GM21717 (cell line): ENCODE results near the gene TMEM169.
"Not testable (repeated sequence)": the region's sequence is repeated elsewhere in the genome, so short reads cannot be mapped to it uniquely, and the experiment has no call there.

ENCODE experiments used
- ATAC-seq: cut with Tn5 transposase; IDR thresholded peaks from one replicate; pipeline ENCODE4 v1.9.1; 2021; ENCODE audit warnings: mild to moderate bottlenecking, moderate library complexity; ENCODE audit not compliant: unreplicated experiment

Gene TMEM169

DNA sequence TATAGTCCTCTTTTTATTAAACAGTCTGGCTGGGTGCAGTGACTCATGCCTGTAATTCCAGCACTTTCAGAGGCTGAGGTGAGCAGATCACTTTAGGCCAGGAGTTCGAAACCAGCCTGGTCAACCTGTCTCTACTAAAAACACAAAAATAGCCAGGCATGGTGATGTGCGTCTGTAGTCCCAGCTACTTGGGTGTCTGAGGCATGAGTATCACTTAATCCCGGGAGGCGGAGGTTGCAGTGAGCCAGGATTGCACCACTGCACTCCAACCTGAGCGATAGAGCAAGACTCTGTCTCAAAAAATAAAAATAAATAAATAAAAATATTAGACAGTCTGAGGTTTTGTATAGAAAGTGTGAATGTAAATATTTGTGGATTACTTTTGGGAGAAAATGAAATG, 45.2 kb downstream of the TMEM169 start:
- no peak for ATAC-seq

DNA sequence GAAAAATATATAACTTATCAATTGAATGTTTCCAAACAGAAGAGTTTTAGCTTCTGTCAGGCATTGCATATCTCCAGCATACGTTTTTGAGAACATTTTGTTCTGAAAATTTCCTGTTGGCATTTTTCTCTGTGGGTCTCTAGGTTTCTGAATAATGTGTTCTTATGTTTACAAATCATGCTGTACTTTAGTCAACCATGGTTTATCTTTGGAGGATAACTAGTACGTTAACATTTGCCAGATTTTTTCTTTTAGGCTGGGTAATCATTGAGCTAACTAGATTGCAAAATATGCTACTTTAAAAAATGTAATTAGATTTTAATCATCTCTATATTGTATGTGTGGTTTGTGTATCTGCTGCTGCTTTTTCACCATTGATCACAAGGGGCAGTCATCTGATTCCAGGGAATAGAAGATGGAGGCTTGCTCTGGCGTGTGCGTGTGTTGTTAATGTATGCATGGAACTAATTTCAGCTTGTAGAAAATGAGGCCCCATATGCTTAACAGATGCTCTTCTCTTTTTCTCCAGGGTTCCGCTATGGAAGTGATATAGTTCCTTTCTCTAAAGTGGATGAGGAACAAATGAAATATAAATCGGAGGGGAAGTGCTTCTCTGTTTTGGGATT, 48.7 kb downstream of the TMEM169 start:
- no peak for ATAC-seq

- no peak for ATAC-seq
Measured at GRCh38 chr2:216131175-216131926, 49.6 kb downstream of the TMEM169 start.

DNA sequence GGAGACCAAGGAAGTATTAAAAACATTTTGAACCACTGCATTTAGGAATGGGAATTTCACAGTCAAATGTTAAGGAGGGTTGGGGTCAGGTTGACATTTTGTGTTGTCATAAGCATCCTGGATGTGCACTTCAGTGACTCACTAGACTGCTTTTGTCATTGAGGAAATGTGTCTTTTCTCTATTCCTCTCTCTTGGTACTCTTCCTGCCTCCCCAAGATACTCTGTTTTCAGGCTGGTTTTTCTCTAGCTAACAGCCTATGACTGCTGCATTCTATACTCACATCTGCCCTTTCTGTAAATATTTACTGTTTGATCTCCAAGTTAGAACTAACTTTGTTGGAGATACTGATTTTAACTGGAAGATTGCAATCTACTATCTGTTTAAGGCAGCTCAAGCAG, 50.9 kb downstream of the TMEM169 start:
- no peak for ATAC-seq

DNA sequence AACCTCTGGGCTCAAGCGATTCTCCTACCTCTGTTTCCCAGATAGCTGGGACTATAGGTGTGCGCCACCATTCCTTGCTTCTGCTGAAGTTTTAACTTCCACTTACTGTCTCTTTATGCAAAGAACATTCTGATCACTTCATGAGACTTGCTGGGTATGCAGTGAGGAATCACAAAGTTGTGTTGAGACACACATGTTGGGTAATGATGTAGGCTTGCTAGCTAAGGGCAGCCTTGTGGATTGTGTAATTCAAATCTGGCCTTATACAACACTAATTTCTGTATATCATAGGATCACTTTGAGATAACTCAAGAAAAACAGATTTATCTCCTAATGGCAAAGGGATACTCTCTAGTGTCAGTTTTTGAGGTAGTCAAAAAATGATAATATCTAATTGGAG, 51.7 kb downstream of the TMEM169 start:
- no peak for ATAC-seq

DNA sequence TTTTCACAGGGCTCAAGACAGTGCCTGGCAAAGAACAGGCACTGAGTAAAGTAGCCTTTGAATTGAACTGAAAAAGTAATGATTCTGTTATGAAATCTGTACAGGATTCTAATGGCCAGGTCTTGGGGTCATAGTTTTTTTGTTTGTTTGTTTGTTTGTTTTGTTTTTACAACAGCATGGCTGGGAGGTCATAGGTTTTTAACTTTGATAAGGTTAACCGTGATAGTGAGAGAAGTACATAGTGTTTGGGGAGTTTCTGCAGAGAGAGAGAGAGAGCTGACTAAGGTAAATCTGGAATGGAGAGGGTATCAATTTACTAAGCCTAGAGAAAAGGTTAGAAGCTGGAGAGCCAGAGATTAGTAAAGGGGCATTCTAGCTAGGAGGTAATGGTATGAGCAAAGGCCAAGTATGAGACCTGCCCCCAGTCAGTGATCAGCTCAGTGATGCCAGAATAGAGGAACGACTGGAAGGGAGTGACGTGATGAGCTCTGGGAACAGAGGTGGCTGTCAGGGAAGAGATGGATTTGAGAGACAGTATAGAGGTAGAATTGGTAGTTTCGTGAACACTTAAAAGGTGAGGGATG, 53.3 kb downstream of the TMEM169 start:
- no peak for ATAC-seq

- no peak for ATAC-seq
Measured at GRCh38 chr2:216139884-216140283, 58.2 kb downstream of the TMEM169 start.

DNA sequence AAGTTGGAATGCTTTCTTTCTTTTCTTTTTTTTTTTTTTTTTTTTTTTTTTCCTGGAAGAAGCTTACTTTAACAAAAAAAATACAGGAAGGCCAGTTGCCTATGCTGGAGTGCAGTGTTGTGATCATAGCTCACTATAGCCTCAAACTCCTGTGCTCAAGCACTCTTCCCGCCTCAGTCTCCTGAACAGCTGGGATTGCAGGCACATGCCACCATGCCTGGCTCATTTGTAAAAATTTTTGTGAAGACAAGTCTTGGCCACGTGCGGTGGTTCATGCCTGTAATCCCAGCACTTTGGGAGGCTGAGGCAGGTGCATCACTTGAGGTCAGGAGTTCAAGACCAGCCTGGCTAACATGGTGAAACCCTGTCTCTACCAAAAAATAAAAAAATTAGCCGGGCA, 59.8 kb downstream of the TMEM169 start:
- ATAC-seq, result not testable (repeated sequence)

DNA sequence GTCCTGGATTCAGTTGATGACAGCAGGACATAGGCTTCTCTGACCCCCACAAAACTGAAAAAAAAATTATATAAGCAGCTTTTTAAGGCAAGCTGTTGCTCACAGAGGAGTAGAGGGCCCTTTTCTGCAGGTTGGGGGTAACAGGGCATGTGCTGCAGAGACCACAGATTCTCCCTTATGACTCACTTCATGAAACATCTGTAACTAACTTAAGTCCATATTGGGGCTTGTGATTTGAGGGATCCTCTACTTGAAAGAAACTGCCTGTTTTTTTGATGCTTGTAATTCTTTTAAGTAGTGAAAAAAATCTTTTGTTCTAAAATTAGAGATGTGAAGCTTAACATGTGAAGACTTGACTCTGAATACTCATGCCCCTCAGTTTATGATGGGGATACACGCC, 60.8 kb downstream of the TMEM169 start:
- peak; percentile 99 for ATAC-seq

GRCh38 chr2:216144372-216144771, 62.7 kb downstream of the TMEM169 start:
- no peak for ATAC-seq

GRCh38 chr2:216144857-216145256, 63.1 kb downstream of the TMEM169 start:
- no peak for ATAC-seq

GRCh38 chr2:216146573-216146972, 64.9 kb downstream of the TMEM169 start:
- no peak for ATAC-seq

DNA sequence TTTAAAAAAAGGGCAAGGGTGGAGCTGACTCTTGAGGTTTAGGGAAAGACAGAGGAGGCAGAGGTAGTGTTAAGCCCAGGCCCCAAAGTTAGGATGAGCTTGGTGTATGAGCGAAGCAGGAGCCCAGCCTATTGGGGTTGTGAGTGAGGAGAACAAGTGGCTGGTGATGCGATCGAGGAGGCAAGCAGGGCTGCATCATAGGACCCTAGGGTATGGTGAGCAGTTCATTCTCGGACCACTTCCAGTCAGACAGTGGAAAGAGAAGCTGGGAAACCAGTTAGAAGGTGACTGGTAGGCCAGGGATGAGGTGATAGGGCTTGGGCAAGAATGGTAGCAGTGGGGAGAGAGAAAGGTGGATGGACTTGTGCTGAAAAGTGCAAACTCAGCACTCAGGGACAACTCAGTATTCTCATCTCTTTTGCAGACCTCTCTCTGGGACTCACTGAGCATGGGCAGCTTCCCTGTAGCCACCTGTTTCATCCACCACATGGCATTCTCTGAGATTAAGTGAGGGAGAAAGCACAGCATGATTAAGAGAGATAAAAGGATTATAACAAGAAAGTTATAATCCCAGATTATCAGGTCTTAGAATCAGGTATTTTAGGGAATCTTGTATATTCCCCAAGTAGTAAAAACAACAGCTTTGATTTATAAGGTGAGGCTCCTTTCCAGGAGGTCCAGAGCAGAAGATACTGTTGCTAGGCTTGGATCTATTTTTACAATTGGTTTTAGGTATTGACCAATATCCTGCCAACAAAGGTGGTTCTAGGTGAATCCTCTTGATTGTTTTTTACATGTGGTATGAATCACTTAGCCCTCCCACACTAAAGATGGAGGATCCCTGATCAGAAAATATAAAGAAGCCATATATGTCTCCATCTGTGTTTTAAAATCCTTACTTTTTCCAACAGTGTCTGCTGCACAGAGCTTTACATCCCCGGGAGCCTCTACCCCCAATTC, 65.7 kb downstream of the TMEM169 start:
- no peak for ATAC-seq

DNA sequence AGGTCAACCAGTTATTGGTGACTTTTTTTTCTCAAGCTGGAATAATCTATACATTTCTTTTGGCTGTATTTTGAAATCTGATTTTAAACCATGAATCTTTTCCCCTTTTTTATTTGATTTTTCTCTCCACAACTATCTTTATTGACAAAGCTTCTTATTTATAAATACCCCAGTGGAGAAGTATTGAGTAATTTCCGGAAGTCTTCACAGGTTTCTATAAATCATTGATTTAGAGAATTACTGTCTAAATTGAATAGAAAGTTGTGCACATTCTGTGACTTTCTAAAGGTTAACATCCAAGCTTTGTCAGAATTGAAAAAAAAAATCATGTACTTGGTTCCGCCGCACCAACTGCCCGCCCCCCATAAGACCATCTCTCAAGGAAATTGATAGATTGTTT, 67.3 kb downstream of the TMEM169 start:
- no peak for ATAC-seq

- ATAC-seq, result no peak
Measured at GRCh38 chr2:216149741-216150140, 68.0 kb downstream of the TMEM169 start.

DNA sequence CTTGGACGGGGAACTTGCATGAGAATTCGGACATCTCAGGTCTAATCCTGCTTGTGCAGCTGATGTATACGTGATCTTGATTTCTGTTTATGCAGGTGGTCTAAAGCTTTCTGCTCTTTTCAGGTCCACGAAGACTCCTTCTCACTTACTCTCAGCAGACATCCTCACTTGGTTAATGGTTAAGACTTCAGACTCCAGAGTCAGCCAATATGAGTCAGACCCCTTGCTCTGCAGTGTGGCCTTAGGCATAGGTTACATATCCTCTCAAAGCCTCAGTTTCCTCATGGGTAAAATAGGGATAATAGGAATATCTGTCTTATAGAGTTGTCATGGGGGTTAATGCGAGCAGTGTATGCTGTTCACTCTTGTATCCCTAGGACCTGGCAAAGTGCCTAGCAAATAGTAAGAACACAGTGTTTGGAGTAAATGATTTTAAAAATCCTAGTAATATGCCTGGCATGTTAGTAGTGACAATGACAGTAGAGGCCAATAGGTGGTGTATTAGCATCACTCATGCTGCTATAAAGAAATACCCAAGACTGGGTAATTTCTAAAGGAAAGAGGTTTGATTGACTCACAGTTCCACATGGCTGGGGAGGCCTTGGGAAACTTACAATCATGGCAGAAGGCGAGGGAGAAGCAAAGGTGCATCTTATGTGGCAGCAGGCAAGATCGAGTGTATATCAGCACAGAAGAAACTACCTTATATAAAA, 69.8 kb downstream of the TMEM169 start:
- ATAC-seq, result no peak
